RKO (cell line): ENCODE data around the gene DNAAF9.

Experiments
- DNase-seq: peaks from one replicate; pipeline ENCODE4 v3.0.0-alpha.2; 2016; ENCODE audit warnings: low spot score

Gene DNAAF9

DNA sequence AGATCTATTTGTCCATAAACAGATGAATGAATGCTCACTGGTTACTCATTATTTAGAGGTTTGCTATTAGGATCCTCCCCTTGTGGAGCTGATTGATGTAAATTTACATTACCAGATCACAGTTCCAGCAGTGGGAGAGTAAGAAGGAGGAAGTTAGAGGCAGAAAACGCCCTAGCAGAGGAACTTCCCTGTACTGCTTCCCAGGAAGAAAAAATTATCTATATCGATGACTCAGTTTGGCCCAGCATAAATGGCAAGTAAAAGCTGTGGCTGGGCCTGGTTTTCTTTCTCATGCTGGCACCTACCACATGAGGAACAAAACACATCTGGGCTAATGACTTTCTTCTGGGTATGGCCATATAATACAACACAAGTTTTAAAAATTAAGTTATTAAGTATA is 35.7 kb downstream of the DNAAF9 start:
- DNase-seq, result no peak

DNA sequence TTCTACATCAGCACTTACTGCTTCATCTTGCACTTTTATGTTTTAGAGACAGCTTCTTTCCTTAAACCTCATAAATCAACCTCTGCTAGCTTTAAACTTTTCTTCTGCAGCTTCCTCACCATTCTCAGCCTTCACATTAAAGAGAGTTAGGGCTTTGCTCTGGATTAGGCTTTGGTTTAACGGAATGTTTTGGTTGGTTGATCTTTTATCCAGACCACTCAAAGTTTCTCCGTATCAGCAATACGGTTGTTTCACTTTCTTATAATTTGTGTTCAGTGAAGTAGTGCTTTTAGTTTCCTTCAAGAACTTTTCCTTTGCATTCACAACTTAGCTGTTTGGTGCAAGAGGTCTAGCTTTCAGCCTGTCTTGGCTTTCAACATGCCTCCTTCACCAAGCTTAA is 40.4 kb downstream of the DNAAF9 start:
- no peak for DNase-seq

DNA sequence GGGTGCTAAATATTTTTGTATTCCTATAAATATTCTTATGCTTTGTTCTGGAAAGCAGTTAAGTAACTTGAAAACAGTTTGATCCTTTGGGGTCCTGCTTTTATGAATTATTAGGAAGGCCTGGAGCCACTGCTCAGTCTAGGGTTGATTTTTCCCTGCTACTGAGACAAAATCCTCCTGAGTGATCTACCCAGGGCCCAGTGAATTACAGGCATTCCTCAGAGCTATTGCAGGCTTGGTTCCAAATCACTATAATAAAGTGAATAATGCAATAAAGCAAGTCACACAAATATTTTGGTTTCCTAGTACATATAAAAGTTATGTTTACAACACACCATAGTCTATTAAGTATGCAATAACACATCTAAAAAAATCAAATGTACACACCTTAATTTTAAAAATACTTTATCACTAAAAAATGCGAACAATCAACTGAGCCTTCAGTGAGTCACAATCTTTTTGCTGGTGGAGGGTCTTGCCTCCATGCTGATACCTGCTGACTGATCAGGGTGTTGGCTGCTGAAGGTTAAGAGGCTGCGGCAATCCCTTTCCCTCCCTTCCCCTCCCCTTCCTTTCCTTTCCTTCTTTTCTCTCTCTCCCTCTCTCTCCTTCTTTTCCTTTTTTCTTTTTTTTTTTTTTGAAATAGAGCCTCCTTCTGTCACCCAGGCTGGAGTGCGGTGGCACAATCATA is 43.0 kb downstream of the DNAAF9 start:
- DNase-seq, result no peak

DNA sequence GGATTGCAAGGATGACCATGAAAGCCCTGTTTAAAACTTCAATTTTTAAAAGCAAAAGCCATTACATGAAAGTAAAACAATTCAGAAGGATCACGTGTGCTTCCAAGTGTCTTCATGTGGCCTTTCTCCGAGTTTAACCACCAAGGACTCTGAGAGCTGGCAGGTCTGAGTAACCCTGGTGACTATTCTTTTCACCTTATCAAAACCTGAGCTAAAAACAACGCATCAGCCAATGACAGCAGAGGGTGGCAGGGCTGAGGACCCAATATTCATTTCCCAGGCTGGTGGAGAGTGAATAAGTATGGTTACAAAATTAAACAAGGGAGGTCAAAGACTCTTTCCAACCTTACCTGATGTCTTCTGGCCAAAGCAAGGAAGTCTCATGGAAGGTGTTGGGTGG is 46.7 kb downstream of the DNAAF9 start:
- no peak for DNase-seq

DNA sequence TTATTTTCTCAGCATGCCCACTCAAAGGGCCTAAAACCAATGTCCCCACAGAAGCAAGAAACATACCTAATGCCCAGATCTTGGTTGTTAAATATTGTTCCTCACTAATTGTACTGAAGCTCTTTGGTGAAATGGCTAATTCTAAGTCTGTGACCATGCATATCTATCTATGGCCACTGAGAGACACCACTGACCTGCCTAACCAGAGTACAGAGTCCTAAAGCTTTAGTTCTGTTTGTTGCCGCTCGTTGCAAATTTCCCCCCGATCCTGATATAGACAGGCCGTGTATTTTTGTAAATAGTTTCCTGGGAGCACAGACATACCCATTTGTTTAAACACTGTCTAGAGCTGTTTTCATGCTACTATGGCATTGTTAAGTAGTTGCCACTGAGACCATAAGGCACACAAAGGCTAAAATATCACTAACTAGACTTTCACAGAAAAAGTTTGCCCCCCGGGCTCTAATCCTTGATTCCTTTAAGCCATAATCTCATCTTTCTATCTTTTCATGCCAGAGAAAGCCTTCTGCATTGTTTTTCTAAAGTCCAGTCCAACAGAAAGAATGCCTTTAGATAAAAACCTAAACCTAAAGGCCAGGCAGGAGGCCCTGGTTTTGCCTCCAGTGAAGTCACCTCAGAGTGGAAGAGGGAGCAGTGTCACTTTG is 48.7 kb downstream of the DNAAF9 start:
- no peak for DNase-seq
